Ascending aorta (tissue), 2 donors: ENCODE results near the gene BCL2L15. TPM values are rescaled to one million over a fixed set of nuclear protein-coding genes. Genes with fewer than 3 reads are reported as not detected.
A peak's percentile ranks its signal among the peaks of the same experiment; 100 is the strongest.

Experiments
- DNase-seq, 2 donors: peaks; one replicate each; pipeline ENCODE4 v3.0.0-alpha.2; 2019; ENCODE audit warnings: low spot score in 2 of 2
- H3K27ac ChIP-seq, 2 donors: fragments of 200-600 bp; sonication (generic); one replicate each; pipeline ENCODE4 v1.5.1; 2016 to 2017; ENCODE audit warnings: mild to moderate bottlenecking in 1 of 2
- H3K27me3 ChIP-seq: fragments of 200-600 bp; sonication (generic); one replicate; pipeline ENCODE4 v1.5.1; 2017
- H3K36me3 ChIP-seq, 2 donors: fragments of 200-600 bp; sonication (generic); one replicate each; pipeline ENCODE4 v1.5.1; 2016
- H3K4me1 ChIP-seq, 2 donors: fragments of 200-600 bp; sonication (generic); one replicate each; pipeline ENCODE4 v1.5.1; 2016 to 2017; ENCODE audit warnings: mild to moderate bottlenecking in 1 of 2
- H3K4me3 ChIP-seq, 2 donors: fragments of 200-600 bp; sonication (generic); one replicate each; pipeline ENCODE4 v1.5.1; 2016 to 2017; ENCODE audit warnings: mild to moderate bottlenecking in 1 of 2
- H3K9me3 ChIP-seq, 2 donors: fragments of 200-600 bp; sonication (generic); one replicate each; pipeline ENCODE4 v1.5.1; 2016
- CTCF ChIP-seq, 3 experiments: fragments of 200-600 bp in 2 of 3; fragments of 450-650 bp in 1 of 3; sonication (generic) in 2 of 3; IDR thresholded peaks; one replicate each; pipeline ENCODE4 v1.5.1; 2016 to 2019; ENCODE audit warnings: antibody characterized with exemption in 3 of 3, mild to moderate bottlenecking in 1 of 3, moderate library complexity in 1 of 3
- intact Hi-C: fragments of 100-400 bp; cut with DNase I; formaldehyde crosslinking; loops from one replicate; pipeline ENCODE4 v1.15.1; 2023
- total RNA-seq: library from RNA; depleted of rRNA; stranded (reverse); fragments of >200 nt; gene quantifications from one replicate; pipeline ENCODE4 v1.1.0, GENCODE V29; 2016

The BCL2L15 gene
- total RNA-seq, 1 donor from 2014 or later: not detected

- DNase-seq: no peak
- no peaks in the 10 kb centered on the region for H3K27me3 ChIP-seq
- H3K4me3 ChIP-seq: no peak overlapping the region
- H3K36me3 ChIP-seq: no peaks in the 10 kb centered on the region
- H3K27ac ChIP-seq: no peak overlapping the region
- no peaks in the 10 kb centered on the region for H3K9me3 ChIP-seq
- intact Hi-C loops: no loop called here
- TF ChIP-seq CTCF (IDR thresholded peaks at IDR 0.05): no peak
- no peaks in the 10 kb centered on the region for H3K4me1 ChIP-seq
Observed at GRCh38 chr1:113850127-113850796, 37.1 kb downstream of the BCL2L15 start.

DNA sequence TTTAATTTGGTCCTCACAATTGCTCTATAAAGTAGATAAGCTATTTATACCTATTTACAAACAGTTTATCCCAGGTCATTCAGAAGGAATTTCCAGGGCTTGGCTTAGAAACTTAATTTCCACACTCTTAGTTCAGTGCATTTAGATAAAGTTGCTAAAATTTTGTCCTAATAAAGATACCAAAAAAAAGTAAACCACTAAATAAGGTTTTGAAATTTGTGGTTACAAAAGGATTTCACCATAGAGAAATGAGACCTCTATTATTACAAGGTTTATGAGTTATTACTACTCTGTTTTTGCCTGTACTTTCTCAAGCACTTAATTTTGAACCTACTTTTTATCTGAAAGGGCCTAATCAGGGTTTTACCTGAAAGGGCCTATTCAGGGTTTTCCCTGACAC is 38.3 kb downstream of the BCL2L15 start:
- Histone ChIP-seq H3K4me1 (no peaks in the 10 kb centered on the region), H3K4me3 (no peak overlapping the region), H3K36me3 (no peaks in the 10 kb centered on the region), H3K9me3 (no peaks in the 10 kb centered on the region), H3K27ac (no peak overlapping the region), H3K27me3 (no peaks in the 10 kb centered on the region)
- intact Hi-C loops: no loop called here
- no peak for TF ChIP-seq CTCF (IDR thresholded peaks at IDR 0.05)
- DNase-seq: no peak

DNA sequence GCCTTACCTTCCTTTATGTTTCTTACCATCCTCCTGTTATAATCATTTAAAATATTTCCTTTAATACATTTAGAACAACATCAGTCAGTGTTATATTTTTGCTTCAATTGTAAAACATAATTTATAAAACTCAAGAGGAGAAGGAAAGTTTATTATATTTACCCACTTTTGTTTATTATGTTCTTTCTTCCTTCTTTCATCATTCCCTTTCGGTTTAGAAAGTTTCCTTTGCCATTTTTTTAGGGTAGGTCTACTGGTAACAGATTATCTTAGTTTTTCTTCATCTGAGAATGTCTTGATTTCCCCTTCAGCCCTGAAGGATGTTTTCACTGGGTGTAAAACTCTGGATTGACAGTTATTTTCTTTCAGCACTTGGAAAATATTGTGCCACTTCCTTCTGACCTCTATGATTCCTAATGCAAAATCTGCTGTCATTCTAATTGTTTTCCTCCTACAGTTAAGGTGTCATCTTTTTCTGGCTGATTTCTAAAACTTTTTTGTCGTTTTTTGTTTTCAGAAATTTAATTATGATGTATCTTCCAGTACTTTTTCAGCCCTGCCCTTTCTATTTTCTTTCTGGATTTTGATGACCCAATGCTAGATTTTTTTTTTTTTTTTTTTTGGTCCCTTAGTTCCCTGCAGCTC is 40.9 kb downstream of the BCL2L15 start:
- TF ChIP-seq CTCF (IDR thresholded peaks at IDR 0.05): no peak
- Histone ChIP-seq H3K4me3 (no peak overlapping the region), H3K4me1 (no peaks in the 10 kb centered on the region), H3K9me3 (no peaks in the 10 kb centered on the region), H3K27me3 (no peaks in the 10 kb centered on the region), H3K36me3 (no peaks in the 10 kb centered on the region), H3K27ac (no peak overlapping the region)
- intact Hi-C loops: no loop called here
- DNase-seq: no peak

DNA sequence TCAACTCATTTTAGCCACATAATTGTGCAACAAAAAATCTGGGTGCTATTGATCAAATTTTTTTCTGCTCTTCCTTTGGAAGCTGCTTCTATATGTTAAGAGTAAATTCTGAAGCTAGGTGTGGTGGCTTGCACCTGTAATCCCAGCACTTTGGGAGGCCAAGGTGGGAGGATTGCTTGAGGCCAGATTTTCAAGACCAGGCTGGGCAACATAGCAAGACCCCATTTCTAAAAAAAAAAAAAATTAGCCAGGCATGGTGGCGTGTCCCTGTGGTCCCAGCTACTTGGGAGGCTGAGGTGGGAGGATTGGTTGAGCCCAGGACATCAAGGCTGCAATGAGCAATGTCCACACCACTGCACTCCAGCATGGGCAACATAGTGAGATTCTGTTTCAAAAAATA is 50.8 kb downstream of the BCL2L15 start:
- no peak for TF ChIP-seq CTCF (IDR thresholded peaks at IDR 0.05)
- intact Hi-C loops: loop anchor here (5.0 kb wide), 1 partner anchor 96 kb away; no protein-coding TSS in a partner anchor

DNA sequence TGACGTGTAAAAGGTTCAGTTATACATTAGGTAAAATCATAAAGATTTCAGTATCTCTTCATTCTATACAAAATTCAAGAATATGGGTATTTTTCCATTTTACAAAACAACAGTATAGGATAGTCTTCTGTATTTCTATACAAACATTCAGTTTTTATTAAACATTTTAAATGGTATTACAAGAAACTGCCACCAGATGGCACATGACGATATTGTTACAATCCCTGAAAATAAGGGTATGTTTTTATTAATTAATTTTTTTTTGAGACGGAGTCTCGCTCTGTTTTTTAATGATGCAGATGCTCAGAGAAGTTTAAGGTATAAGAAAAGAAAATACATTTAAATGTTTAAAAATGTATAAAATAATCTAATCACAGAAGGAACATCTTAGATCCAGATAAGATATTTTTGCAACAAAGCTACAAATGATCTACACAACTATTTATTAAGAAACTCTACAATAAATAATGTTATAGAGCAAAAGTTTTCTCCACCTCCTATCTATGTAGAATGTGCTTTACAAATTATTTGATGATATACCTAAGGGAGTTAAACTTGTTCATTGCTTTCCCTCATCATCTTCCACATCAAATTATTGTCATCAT is 51.6 kb downstream of the BCL2L15 start:
- intact Hi-C loops: loop anchor here (2.0 to 5.0 kb wide), 3 partner anchors 69 to 447 kb away; partner anchors contain the start of genes AP4B1 and DCLRE1B
- H3K4me3 ChIP-seq: no peak overlapping the region
- no peak for DNase-seq

More for the DNA sequence above, 50.8 kb downstream of the BCL2L15 start:
- no peaks in the 10 kb centered on the region for H3K9me3 ChIP-seq
- no peaks in the 10 kb centered on the region for H3K36me3 ChIP-seq
- H3K27ac ChIP-seq: no peak overlapping the region
- H3K4me3 ChIP-seq: no peak overlapping the region
- H3K4me1 ChIP-seq: no peaks in the 10 kb centered on the region
- no peak for DNase-seq
- H3K27me3 ChIP-seq: no peaks in the 10 kb centered on the region

More for the DNA sequence above, 51.6 kb downstream of the BCL2L15 start:
- Histone ChIP-seq H3K36me3 (no peaks in the 10 kb centered on the region), H3K4me1 (no peaks in the 10 kb centered on the region), H3K9me3 (no peaks in the 10 kb centered on the region), H3K27ac (no peak overlapping the region), H3K27me3 (no peaks in the 10 kb centered on the region)
- TF ChIP-seq CTCF (IDR thresholded peaks at IDR 0.05): peak; percentile 45 to 62 (median 46)
